Measurements from ENCODE around the gene CYS1. TPM values are rescaled to one million over a fixed set of nuclear protein-coding genes. Genes with fewer than 3 reads are reported as not detected.

CYS1 gene
- total and polyA plus RNA-seq, 2 of the 13 experiments (the other 11 are each of a cell fraction or from before 2014, with no cell fraction given): 0.04 TPM; not detected in 1

- TF ChIP-seq ZNF407 (CRISPR knock-in tag; IDR thresholded peaks at IDR 0.05; ENCODE audit: not compliant biosample characterization) (peak; percentile 39), ZNF350 (CRISPR knock-in tag; IDR thresholded peaks at IDR 0.05; ENCODE audit: borderline replicate concordance, low read depth) (peak; percentile 13; the same call in 1 of the 2 replicates)
Measured at GRCh38 chr2:10022041-10022421, 58.2 kb downstream of the CYS1 start (continued).

- Histone ChIP-seq H3K27ac (ENCODE audit: extremely low read length, insufficient read depth, low read length) (no peak overlapping the region), H4K20me1 (ENCODE audit: insufficient read depth, low read length) (no peaks in the 10 kb centered on the region), H2AFZ (ENCODE audit: low read length) (no peak overlapping the region), H3K4me1 (ENCODE audit: insufficient read depth, low read length) (peaks cover 32% of the 10 kb centered on the region), H3K9ac (ENCODE audit: insufficient read depth, low read depth, low read length) (no peak overlapping the region), H3K4me3 (replicated peaks in 1 of 3; ENCODE audit: insufficient read depth in 1 of 3, low read depth in 2 of 3, low read length in 3 of 3) (no peak overlapping the region), H3K4me2 (ENCODE audit: low read depth, low read length) (peak overlapping the region; percentile 13; the same call in 1 of the 2 replicates), H3K9me3 (ENCODE audit: low read length) (no peaks in the 10 kb centered on the region), H3K27me3 (ENCODE audit: control insufficient read depth in 1 of 2, insufficient read depth in 2 of 2, low read length in 2 of 2) (peaks cover 11 to 60% of the 10 kb centered on the region in 2 experiments; a peak in 4 of 5 replicates), H3K36me3 (replicated peaks in 1 of 2; ENCODE audit: control insufficient read depth in 1 of 2, insufficient read depth in 2 of 2, low read length in 2 of 2) (no peaks in the 10 kb centered on the region), H3K79me2 (ENCODE audit: insufficient read depth, low read length) (no peaks in the 10 kb centered on the region)
- ATAC-seq (no peak), FAIRE-seq (no peak), DNase-seq (ENCODE audit: low spot score) (no peak)
- CTCF ChIA-PET (ENCODE audit: low intra/inter-chr PET ratio, low total read pairs): no interaction called here
- in situ Hi-C loops (cut with HindIII; ENCODE audit: extremely low pct_ligation_motif_present, low pct_unique_long_range_greater_than_20kb) (no loop called here), intact Hi-C loops (cut with micrococcal nuclease; ENCODE audit: unreplicated experiment) (no loop called here)
- BruUV-seq (replicated peaks): no TSS peak
- WGBS (ENCODE audit: low lambda C conversion rate): 64% methylated on average over 19 of the region's 27 CpGs
- POLR2A ChIA-PET: interaction anchor here (0.6 to 2.4 kb wide), 4 partner anchors 9 to 415 kb away, joined by 3 to 11 read pairs (median 4); partner anchors contain the start of gene KLF11
- TF ChIP-seq SSRP1 (CRISPR knock-in tag; IDR thresholded peaks at IDR 0.05): no peak
- TF ChIP-seq ZNF687 (CRISPR knock-in tag; IDR thresholded peaks at IDR 0.05): peak; percentile 28; the same call in 1 of the 2 replicates
- 0 out of 2 replicates have a peak, but pooled peaks have one; percentile 35 for TF ChIP-seq EED (CRISPR knock-in tag; IDR thresholded peaks at IDR 0.05)
- 0 out of 2 replicates have a peak, but pooled peaks have one; percentile 7 for TF ChIP-seq KDM4B (CRISPR knock-in tag; IDR thresholded peaks at IDR 0.05)
- TF ChIP-seq ZNF501 (CRISPR knock-in tag; IDR thresholded peaks at IDR 0.05): 0 out of 2 replicates have a peak, but pooled peaks have one; percentile 39
- TF ChIP-seq POGZ (CRISPR knock-in tag; IDR thresholded peaks at IDR 0.05): no peak
- peak; percentile 34; the same call in 1 of the 2 replicates for TF ChIP-seq NFKB2 (CRISPR knock-in tag; IDR thresholded peaks at IDR 0.05; ENCODE audit: borderline replicate concordance)
Measured at GRCh38 chr2:10019602-10020400, 60.4 kb downstream of the CYS1 start.

Data from HepG2 (cell line).